ENCODE data around the gene MICAL2. TPM values are rescaled to one million over a fixed set of nuclear protein-coding genes. Genes with fewer than 3 reads are reported as not detected.

The MICAL2 gene
- total RNA-seq, 1 donor from 2014 or later = 140 TPM

- peak; percentile 86 to 98 for DNase-seq (ENCODE audit: low read depth in 2 of 2)
Observed at GRCh38 chr11:12200991-12201985, 90.9 kb downstream of the MICAL2 start.

- no peak for DNase-seq (ENCODE audit: low read depth in 2 of 2)
Observed at GRCh38 chr11:12202661-12203310, 92.4 kb downstream of the MICAL2 start.

GRCh38 chr11:12204506-12204905 is 94.1 kb downstream of the MICAL2 start:
- DNase-seq (ENCODE audit: low read depth in 2 of 2) = no peak

- no peak for DNase-seq (ENCODE audit: low read depth in 2 of 2)
Observed at GRCh38 chr11:12205330-12205729, 94.9 kb downstream of the MICAL2 start.

- no peak for DNase-seq (ENCODE audit: low read depth in 2 of 2)
Observed at GRCh38 chr11:12206529-12206928, 96.1 kb downstream of the MICAL2 start.

- DNase-seq (ENCODE audit: low read depth in 2 of 2) = no peak
Observed at GRCh38 chr11:12207384-12208150, 97.2 kb downstream of the MICAL2 start.

GRCh38 chr11:12209096-12209495 is 98.7 kb downstream of the MICAL2 start:
- DNase-seq (ENCODE audit: low read depth in 2 of 2) = no peak

GRCh38 chr11:12210200-12210599 is 99.8 kb downstream of the MICAL2 start:
- no peak for DNase-seq (ENCODE audit: low read depth in 2 of 2)

- DNase-seq (ENCODE audit: low read depth in 2 of 2) = no peak
Observed at GRCh38 chr11:12211331-12212065, 101.1 kb downstream of the MICAL2 start.

GRCh38 chr11:12212174-12212820 is 101.9 kb downstream of the MICAL2 start:
- DNase-seq (ENCODE audit: low read depth in 2 of 2) = no peak

GRCh38 chr11:12212821-12213185 is 102.4 kb downstream of the MICAL2 start:
- no peak for DNase-seq (ENCODE audit: low read depth in 2 of 2)

- DNase-seq (ENCODE audit: low read depth in 2 of 2) = peak in 1 of 2 donors; percentile 86
Observed at GRCh38 chr11:12213883-12214282, 103.5 kb downstream of the MICAL2 start.

GRCh38 chr11:12214751-12215150 is 104.4 kb downstream of the MICAL2 start:
- no peak for DNase-seq (ENCODE audit: low read depth in 2 of 2)

GRCh38 chr11:12215181-12215593 is 104.8 kb downstream of the MICAL2 start:
- DNase-seq (ENCODE audit: low read depth in 2 of 2) = peak in 1 of 2 donors; percentile 39

GRCh38 chr11:12216041-12216451 is 105.7 kb downstream of the MICAL2 start:
- DNase-seq (ENCODE audit: low read depth in 2 of 2) = no peak

- DNase-seq (ENCODE audit: low read depth in 2 of 2) = peak in 1 of 2 donors; percentile 40
Observed at GRCh38 chr11:12216671-12217374, 106.4 kb downstream of the MICAL2 start.

GRCh38 chr11:12217879-12218278 is 107.5 kb downstream of the MICAL2 start:
- no peak for DNase-seq (ENCODE audit: low read depth in 2 of 2)

- DNase-seq (ENCODE audit: low read depth in 2 of 2) = no peak
Observed at GRCh38 chr11:12218909-12219308, 108.5 kb downstream of the MICAL2 start.

- DNase-seq (ENCODE audit: low read depth in 2 of 2) = peak in 1 of 2 donors; percentile 38
Observed at GRCh38 chr11:12219757-12220156, 109.4 kb downstream of the MICAL2 start.

GRCh38 chr11:12220305-12220704 is 109.9 kb downstream of the MICAL2 start:
- peak in 1 of 2 donors; percentile 63 for DNase-seq (ENCODE audit: low read depth in 2 of 2)
